Superior temporal gyrus (tissue), 1 donor: ENCODE measurements around the gene RIMS3.
A peak's percentile ranks its signal among the peaks of the same experiment; 100 is the strongest.
"Not testable (repeated sequence)": the region's sequence is repeated elsewhere in the genome, so short reads cannot be mapped to it uniquely, and the experiment has no call there.

ENCODE experiments used
- DNase-seq: peaks from one replicate; pipeline ENCODE4 v3.0.0-alpha.2; 2016; ENCODE audit errors: extremely low spot score

RIMS3 gene

DNA sequence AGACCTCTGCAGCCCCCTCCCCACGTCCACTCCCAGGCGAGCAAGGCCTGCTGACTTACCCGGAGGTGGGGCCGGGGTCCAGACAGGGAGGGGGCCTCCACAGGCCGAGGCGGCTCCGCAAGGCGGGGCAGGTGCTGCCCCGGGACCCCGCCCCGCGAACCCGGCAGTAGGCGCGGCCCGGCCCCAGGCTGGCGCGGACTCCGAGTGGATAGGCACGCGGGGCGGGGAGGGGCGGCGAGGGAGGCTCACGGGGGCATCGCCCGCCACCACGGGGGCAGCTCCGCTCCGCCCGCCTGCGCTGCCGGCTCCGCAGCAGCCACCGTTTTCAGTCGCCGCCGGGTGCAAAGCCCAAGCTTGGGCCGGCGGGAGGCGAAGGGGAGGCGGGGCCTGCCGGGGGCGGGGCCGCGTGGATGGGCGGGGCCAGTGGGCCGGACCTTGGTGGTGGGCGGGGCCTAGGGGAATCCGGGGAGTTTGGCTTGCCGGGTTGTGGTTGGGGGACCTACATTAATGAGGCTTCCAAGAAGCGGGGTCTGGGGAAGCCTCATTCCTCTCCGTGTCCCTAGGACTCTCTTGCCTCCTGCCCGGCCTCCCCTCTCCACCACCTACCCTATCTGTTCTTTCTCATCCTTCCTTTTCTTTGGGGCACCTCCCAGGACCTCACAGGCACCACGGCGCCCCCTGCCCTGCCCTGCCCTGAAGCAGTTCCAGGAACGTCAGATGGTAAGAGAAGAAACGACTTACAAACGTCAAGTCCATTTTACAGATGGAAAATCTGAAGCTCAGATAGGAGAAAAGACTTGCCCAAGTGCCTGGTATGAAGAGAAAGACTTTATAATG, at the start of gene RIMS3:
RIMS3 (minus strand) TSS at position 348 of the 837 bp plus-strand sequence. CDS start 23,757 bp downstream, outside the sequence.
- DNase-seq, result peak; percentile 69

GRCh38 chr1:40712997-40713396, 47.5 kb upstream of the RIMS3 start:
- DNase-seq, result no peak

GRCh38 chr1:40712405-40712944, 47.0 kb upstream of the RIMS3 start:
- DNase-seq, result no peak

GRCh38 chr1:40711465-40712404, 46.3 kb upstream of the RIMS3 start:
- DNase-seq, result no peak

DNA sequence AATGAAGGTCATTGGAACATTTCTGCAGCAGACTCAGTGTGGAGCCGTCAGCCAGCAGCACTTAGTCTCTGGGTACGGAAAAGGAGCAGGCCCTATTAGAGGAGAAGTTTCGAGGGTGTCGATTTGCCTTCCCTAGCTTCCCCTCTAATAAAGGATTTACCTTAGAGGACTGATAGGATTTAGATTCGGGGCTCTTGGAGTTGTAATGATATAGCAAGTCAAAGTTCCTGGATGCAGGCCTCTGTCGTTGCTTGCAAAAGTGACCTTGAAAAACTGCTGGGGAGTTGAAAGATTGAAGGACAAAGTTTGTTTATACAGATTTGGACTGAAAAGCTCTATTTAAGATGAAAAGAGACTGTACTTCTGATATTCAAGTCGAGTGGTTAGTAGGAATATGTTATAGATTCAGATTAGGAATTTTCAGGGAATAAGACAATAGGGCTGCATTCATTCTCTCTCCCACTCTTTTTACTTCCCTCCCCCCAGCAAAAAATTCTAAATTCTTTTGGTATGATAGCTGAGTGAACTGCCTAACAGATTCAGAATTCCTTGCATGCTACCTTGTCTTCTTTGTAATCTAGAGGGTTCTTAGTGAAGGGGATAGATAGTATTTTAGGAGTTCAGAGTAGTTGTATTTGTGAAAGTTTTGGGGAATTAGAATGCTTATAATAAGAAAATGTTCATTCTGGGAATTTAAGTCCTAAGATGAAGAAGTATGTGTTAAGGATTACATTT, 45.3 kb upstream of the RIMS3 start:
- DNase-seq, result peak; percentile 60

DNA sequence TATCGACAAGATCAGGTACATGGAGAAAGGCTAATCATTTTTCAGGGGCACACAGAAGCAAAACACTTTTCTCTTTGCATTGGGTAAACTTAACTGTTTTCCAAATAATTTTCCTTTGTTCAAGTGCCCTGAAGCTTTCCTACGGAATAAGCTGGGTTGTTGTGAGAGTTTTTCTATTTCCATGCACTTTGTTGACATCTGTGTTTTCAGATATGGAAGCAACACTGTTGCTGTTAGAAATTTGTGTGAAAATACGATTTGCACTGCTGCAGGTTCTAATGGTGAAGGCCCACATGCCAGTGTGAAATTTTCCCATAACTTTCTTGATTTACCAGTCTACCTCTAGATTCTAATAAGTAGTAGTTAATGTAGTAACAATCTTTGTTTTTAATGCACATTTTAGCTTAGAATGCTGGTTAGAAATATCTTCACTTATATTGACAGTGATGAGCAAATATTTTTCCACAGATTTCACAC, 44.4 kb upstream of the RIMS3 start:
- peak; percentile 57 for DNase-seq

DNA sequence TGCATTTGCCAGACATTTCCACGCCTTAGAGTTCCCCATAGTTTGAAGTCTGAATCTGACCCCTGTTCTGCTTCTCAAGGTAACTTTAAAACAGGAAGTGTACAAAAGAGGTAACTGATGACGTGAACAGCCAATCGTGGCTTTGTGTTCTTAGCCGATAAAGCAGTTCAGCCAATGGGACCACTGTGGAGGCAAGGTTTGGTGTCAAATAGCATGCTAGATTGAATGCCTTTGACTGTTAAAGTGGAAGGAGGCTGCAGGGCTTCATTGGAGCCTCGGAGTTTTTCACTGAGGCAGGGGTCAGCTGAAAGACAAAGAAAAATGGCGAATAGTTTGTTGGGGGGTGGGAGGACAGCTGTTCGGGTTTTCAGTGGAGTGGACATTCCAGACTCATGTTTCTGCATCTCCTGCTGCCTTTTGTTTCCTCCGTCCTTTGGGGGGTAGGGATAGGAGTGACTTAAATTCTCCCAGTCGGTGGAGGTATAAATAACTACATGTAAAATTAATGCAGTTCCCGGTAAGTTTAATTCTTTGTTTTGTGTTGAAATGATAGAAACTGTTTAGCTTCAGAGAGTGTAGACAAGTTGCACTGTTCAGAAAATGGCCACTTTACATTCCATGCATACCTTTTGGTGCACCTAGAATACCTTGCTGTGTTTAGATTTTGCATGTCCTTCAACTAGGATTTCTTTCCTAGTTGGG, 43.8 kb upstream of the RIMS3 start:
- peak; percentile 97 for DNase-seq

DNA sequence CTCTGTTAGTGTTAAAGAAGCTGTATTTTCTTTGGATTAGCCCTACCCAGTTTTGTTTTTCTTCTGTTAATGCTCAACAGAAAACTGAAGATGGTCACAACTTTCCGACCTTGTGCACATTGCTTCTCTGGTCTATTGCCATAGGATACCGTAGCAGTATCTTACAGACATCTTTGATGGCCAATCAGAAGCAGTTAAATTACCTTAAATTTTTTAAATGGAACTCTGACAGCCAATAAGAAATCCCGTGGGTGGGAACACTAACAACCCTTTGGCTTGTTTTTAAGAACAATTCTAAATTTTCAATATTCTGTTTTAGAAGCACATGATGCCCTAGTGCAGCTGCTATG, 43.2 kb upstream of the RIMS3 start:
- no peak for DNase-seq

GRCh38 chr1:40706626-40707025, 41.1 kb upstream of the RIMS3 start:
- no peak for DNase-seq

GRCh38 chr1:40704817-40705733, 39.6 kb upstream of the RIMS3 start:
- no peak for DNase-seq

GRCh38 chr1:40703316-40703715, 37.8 kb upstream of the RIMS3 start:
- no peak for DNase-seq

DNA sequence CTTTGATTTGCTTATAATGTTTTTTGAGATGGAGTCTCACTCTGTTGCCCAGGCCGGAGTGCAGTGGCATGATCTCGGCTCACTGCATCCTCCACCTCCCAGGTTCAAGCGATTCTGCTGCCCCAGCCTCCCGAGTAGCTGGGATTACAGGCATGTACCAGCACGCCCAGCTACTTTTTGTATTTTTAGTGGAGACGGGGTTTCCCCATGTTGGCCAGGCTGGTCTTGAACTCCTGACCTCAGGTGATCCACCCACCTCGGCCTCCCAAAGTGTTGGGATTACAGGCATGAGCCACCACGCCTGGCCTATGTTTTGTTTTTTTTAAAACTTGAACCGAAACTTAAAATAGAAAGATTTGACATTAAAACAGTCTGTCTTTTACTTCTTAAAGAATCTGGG, 37.3 kb upstream of the RIMS3 start:
- not testable (repeated sequence) for DNase-seq

DNA sequence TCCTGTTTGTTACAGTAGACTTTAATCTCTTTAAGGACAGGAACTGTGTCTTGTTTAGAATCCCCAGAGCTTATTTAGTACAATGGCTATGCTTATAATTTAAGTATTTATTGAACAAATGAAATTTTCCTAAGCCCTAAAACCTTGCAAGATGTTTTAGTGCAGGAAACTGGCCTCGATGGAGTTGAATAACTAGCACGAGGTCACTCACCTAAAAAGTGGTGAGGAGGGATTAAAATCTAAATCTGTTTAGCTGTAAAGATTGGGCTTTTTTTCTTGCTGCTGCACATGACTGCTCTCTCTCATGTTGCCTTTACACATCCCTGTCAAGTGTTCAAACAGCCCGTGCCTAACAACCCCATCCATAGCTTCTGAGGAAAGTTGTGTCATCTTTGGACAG, 36.2 kb upstream of the RIMS3 start:
- no peak for DNase-seq

DNA sequence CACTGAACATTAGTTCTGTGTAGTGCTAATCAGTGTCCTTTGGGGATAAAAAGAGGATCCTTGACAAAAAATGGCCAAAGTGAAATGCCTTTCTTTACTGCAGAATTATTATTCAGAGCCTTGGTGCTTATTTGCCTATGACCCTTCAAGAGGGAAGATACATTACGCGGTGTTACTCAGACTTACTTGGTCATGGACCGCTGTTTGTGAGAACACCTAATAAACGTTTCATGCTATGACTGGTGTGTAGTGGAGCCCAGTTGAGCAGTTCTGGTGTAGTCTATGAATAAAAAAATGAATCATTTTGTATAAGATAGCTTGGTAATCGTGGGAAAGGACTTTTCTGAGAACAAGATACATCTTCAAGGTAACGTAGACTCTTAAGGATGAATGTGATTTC, 34.3 kb upstream of the RIMS3 start:
- DNase-seq, result no peak

DNA sequence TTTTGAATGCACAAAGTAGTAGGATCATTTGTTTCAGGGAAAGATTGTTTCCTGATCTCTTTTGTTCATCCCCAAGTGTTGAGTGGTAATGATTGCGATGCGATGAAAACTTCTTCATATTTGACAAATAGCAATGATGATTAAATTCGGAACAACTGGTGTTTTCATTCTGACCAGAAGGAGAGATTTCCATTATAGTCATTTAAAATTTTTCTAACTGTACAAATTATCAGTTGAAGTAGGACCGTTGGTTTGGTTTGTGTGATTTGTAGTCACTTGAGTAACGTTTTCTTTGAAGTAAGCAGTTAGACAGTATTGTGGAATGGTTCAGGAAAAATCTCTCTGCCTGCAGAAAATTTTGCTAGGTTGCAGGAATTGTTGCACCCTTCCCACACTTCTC, 32.0 kb upstream of the RIMS3 start:
- DNase-seq, result no peak

DNA sequence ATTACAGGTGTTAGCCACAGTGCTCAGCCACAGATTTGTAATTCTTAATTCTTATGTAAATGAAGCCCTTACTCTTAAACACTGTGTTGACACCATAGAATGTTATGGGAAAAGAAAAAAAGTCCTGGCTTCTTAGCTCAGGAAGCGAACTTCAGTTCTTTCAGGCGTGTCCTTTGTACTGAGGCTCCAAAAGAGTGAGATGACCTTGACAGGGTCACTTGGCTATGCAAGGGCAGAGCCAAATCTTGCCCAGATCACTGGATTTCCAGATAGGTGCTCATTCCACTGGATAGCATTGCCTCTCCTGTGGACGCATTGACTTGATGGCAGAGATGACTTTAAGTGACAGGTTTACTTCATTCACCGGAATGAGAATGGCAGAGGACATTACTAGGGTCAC, 30.8 kb upstream of the RIMS3 start:
- DNase-seq, result no peak

DNA sequence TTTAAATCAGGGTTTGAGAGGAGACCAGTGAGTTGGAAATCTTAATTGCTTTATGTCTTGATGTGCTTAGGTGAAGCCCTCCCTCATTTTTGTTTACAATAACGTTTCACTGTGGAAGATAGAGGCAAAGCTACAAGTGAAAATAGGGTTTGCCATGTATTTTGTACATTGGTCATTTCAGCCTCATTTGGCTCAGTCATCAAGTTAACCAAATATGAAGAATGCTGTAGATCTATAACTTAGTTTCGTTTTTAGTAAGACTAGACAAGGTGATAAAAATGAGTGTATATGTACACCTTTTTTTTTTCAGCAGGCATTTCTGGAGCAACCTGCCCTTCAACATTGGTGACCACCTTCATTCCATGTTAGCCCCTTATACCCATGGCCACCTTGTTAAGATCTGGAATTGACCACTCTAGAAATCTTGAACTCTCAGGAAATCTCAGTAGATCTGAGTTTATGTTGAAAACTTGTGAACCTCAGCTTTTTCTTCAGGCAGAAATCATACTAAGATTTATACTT, 28.9 kb upstream of the RIMS3 start:
- no peak for DNase-seq

- DNase-seq, result no peak
These were observed 27.9 kb upstream of the RIMS3 start for GRCh38 chr1:40693425-40693824.

- DNase-seq, result peak; percentile 66
These were observed 27.0 kb upstream of the RIMS3 start for GRCh38 chr1:40692429-40692895.
